Activated B cell treated with CpG ODN at 0.5 μM for 24 hours (primary cell): ENCODE data around the gene COG5. TPM values are rescaled to one million over a fixed set of nuclear protein-coding genes. Genes with fewer than 3 reads are reported as not detected.

Experiments
- ATAC-seq: fragments of 200-7000 bp; cut with Tn5 transposase; one replicate; pipeline ENCODE4 v1.10.0; 2021; ENCODE audit warnings: low read depth, mild to moderate bottlenecking, moderate library complexity
- CTCF ChIA-PET: fragments of 350-600 bp; sonication (Branson Sonifier 250); formaldehyde crosslinking; loops from one replicate; lab custom pipeline; 2021; ENCODE audit warnings: antibody characterized with exemption; lab: Charles Lee
- POLR2A ChIA-PET: fragments of 350-600 bp; sonication (Branson Sonifier 250); formaldehyde crosslinking; loops from one replicate; lab custom pipeline; 2021; ENCODE audit warnings: antibody characterized with exemption; lab: Charles Lee
- DNase-seq: peaks from one replicate; pipeline ENCODE4 v3.0.0; 2022
- H3K27ac Mint-ChIP-seq: one replicate; pipeline ENCODE4 v1.8.0; 2020; ENCODE audit warnings: mixed read lengths
- H3K27me3 Mint-ChIP-seq: one replicate; pipeline ENCODE4 v1.8.0; 2021; ENCODE audit warnings: mixed read lengths
- H3K36me3 Mint-ChIP-seq: one replicate; pipeline ENCODE4 v1.8.0; 2021; ENCODE audit warnings: low read depth, mixed read lengths
- H3K4me1 Mint-ChIP-seq: one replicate; pipeline ENCODE4 v1.8.0; 2021; ENCODE audit warnings: mixed read lengths
- H3K4me3 Mint-ChIP-seq: one replicate; pipeline ENCODE4 v1.8.0; 2020; ENCODE audit warnings: mild to moderate bottlenecking, mixed read lengths
- H3K9me3 Mint-ChIP-seq: one replicate; pipeline ENCODE4 v1.8.0; 2020; ENCODE audit warnings: mixed read lengths
- intact Hi-C: fragments of 100-400 bp; cut with micrococcal nuclease; formaldehyde crosslinking; loops from one replicate; pipeline ENCODE4 v1.15.1; 2024
- total RNA-seq: library from RNA; stranded (reverse); gene quantifications from 2 replicates; pipeline ENCODE4 v1.2.3, GENCODE V29; 2022
- TF ChIP-seq, protein P1 (sequence below): fragments of 200-600 bp; IDR thresholded peaks from one replicate; pipeline ENCODE4 v1.8.0; 2022; ENCODE audit warnings: antibody characterized with exemption, mild to moderate bottlenecking

The COG5 gene
- total RNA-seq, 1 donor from 2014 or later, result 47.0 TPM

DNA sequence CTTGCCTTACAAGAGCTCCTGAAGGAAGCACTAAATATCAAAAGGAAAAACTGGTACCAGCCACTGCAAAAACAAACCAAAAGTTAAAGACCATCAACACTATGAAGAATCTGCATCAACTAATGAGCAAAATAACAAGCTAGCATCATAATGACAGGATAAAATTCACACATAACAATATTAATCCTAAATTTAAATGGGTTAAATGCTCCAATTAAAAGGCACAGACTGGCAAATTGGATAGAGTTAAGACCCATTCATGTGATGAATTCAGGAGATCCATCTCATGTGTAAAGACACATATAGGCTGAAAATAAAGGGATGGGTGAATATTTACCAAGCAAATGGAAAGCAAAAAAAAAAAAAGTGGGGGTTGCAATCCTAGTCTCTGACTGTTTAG lies 29.6 kb downstream of the COG5 start:
- Mint-ChIP-seq H3K27ac (no peak overlapping the region), H3K4me1 (peaks cover 6% of the 10 kb centered on the region), H3K9me3 (peaks cover 7% of the 10 kb centered on the region), H3K36me3 (peaks cover 60% of the 10 kb centered on the region), H3K27me3 (no peaks in the 10 kb centered on the region), H3K4me3 (no peak overlapping the region)
- DNase-seq (no peak), ATAC-seq (no peak)
- TF ChIP-seq, protein P1, sequence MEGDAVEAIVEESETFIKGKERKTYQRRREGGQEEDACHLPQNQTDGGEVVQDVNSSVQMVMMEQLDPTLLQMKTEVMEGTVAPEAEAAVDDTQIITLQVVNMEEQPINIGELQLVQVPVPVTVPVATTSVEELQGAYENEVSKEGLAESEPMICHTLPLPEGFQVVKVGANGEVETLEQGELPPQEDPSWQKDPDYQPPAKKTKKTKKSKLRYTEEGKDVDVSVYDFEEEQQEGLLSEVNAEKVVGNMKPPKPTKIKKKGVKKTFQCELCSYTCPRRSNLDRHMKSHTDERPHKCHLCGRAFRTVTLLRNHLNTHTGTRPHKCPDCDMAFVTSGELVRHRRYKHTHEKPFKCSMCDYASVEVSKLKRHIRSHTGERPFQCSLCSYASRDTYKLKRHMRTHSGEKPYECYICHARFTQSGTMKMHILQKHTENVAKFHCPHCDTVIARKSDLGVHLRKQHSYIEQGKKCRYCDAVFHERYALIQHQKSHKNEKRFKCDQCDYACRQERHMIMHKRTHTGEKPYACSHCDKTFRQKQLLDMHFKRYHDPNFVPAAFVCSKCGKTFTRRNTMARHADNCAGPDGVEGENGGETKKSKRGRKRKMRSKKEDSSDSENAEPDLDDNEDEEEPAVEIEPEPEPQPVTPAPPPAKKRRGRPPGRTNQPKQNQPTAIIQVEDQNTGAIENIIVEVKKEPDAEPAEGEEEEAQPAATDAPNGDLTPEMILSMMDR, result no peak
- POLR2A ChIA-PET, result no interaction called here
- CTCF ChIA-PET, result no interaction called here
- intact Hi-C loops, result no loop called here

DNA sequence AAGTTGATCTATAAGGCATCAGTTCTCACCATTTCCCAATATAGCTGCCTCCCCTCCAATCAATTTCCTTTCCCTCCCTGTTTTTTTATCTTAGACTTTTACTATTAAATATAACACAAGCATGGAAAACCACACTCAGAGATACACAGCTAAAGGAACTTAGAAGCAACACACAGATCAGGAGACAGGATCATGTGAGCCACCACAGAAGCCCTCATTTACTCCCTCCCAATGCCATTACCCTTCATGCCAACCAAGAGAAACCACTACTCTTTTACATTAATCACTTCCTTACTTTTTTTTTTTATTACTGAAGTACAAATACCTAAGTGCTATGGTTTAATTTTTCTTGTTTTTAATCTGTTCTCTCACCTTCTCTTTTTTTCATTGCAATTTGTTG lies 33.0 kb downstream of the COG5 start:
- no peaks in the 10 kb centered on the region for H3K27me3 Mint-ChIP-seq
- H3K27ac Mint-ChIP-seq, result no peak overlapping the region

DNA sequence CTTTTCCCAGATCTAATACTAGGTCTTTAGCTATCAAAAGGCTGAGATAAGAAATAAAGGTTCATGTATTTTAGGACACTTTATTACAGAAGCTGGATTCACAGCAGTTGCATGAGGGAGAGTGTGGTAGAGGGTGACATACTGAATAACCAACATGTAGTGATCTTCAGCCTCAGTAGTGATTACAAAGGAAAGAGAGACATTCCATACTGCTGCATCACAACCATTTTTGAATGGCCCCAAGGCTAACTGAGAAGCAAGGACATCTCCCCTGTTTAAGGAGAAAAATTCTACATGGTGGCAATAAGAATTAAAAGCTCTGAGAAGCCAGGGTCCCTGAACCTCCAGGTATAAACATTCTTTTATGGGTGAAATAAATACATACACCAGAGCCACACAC lies 35.3 kb downstream of the COG5 start:
- ATAC-seq, result no peak
- H3K27me3 Mint-ChIP-seq, result no peaks in the 10 kb centered on the region
- no peaks in the 10 kb centered on the region for H3K9me3 Mint-ChIP-seq
- no peaks in the 10 kb centered on the region for H3K4me1 Mint-ChIP-seq
- TF ChIP-seq, protein P1, result no peak
- intact Hi-C loops, result no loop called here
- H3K27ac Mint-ChIP-seq, result no peak overlapping the region
- no peak for DNase-seq
- peaks cover 41% of the 10 kb centered on the region for H3K36me3 Mint-ChIP-seq
- ChIA-PET POLR2A (interaction anchor here (0.6 kb wide), 1 partner anchor 333 kb away, joined by 3 read pairs; no protein-coding TSS in a partner anchor), CTCF (no interaction called here)
- no peak overlapping the region for H3K4me3 Mint-ChIP-seq

More for the DNA sequence above, 33.0 kb downstream of the COG5 start:
- ATAC-seq, result no peak
- intact Hi-C loops, result no loop called here
- ChIA-PET POLR2A (interaction anchor here (0.7 kb wide), 1 partner anchor 191 kb away, joined by 6 read pairs; no protein-coding TSS in a partner anchor), CTCF (no interaction called here)
- Mint-ChIP-seq H3K4me1 (peaks cover 6% of the 10 kb centered on the region), H3K36me3 (peaks cover 50% of the 10 kb centered on the region), H3K4me3 (no peak overlapping the region), H3K9me3 (peaks cover 7% of the 10 kb centered on the region)
- TF ChIP-seq, protein P1, result no peak
- DNase-seq, result no peak

DNA sequence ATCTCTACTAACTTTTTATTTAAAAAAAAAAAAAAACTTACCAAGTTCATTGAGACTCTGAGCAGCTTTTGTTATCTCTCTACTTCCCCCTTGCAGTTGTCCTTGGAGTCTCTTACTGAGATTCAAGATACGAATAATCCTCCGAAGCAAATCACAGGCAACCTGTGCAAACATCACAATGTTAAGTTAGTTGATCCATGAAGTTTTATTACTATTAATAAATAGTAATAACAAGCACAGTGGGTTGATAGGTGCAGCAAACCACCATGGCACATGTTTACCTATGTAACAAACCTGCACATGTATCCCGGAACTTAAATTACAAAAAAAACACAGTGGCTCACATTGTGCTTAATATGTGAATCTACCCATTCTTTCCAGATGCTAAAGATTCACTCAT lies 36.5 kb downstream of the COG5 start:
- no peak for DNase-seq
- CTCF ChIA-PET, result no interaction called here

DNA sequence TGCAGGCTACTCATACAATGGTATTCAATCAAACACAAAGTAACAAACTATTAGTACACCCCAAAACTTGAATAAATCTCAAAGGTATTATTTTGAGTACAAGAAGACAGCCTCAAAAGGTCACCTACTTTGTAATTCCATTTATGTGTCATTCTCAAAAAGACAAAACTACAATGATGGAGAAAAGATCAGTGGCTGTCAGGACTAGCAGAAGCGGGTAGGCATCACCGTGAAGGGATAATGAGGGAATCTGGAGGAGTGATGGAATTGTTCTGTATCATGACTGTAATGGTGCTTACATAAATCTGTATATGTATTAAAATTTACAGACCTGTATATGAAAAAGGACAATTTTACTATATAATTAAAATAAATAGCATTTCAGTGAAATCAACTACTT lies 37.0 kb downstream of the COG5 start:
- ChIA-PET POLR2A (no interaction called here), CTCF (no interaction called here)
- peaks cover 51% of the 10 kb centered on the region for H3K36me3 Mint-ChIP-seq
- TF ChIP-seq, protein P1, result no peak
- no peak for ATAC-seq
- no peaks in the 10 kb centered on the region for H3K27me3 Mint-ChIP-seq
- DNase-seq, result no peak
- H3K4me1 Mint-ChIP-seq, result no peaks in the 10 kb centered on the region
- no peaks in the 10 kb centered on the region for H3K9me3 Mint-ChIP-seq
- no peak overlapping the region for H3K4me3 Mint-ChIP-seq
- intact Hi-C loops, result no loop called here
- H3K27ac Mint-ChIP-seq, result no peak overlapping the region

More for the DNA sequence above, 36.5 kb downstream of the COG5 start:
- no peaks in the 10 kb centered on the region for H3K27me3 Mint-ChIP-seq
- H3K27ac Mint-ChIP-seq, result no peak overlapping the region
- H3K4me3 Mint-ChIP-seq, result no peak overlapping the region
- H3K36me3 Mint-ChIP-seq, result peaks cover 46% of the 10 kb centered on the region
- H3K9me3 Mint-ChIP-seq, result no peaks in the 10 kb centered on the region
- intact Hi-C loops, result no loop called here
- no peaks in the 10 kb centered on the region for H3K4me1 Mint-ChIP-seq
- POLR2A ChIA-PET, result no interaction called here
- TF ChIP-seq, protein P1, result no peak
- no peak for ATAC-seq
